Measurements from ENCODE around the gene DPYSL4.

GRCh38 chr10:132175408-132175807 lies 11.3 kb upstream of the DPYSL4 start:
- TF ChIP-seq EZH2phosphoT487 (IDR thresholded peaks at IDR 0.05; ENCODE audit: borderline replicate concordance, low read length) (no peak), CTCF (IDR thresholded peaks at IDR 0.05; ENCODE audit: low read depth, low read length, poor library complexity, severe bottlenecking) (no peak)
